ENCODE data around the gene MRPL28. TPM values are rescaled to one million over a fixed set of nuclear protein-coding genes. Genes with fewer than 3 reads are reported as not detected.
"Not testable (repeated sequence)": the region's sequence is repeated elsewhere in the genome, so short reads cannot be mapped to it uniquely, and the experiment has no call there.

The MRPL28 gene
- total RNA-seq, 4 donors from 2014 or later = 47.7 to 93.5 (median 55.8) TPM

GRCh38 chr16:337975-338575 lies 32.3 kb downstream of the MRPL28 start:
- Histone ChIP-seq H3K36me3 (peaks cover 0 to 17% of the 10 kb centered on the region in 2 donors), H3K9me3 (no peaks in the 10 kb centered on the region), H3K27me3 (no peaks in the 10 kb centered on the region), H3K27ac (no peak overlapping the region), H3K4me3 (no peak overlapping the region), H3K4me1 (peaks cover 0 to 32% (median 4%) of the 10 kb centered on the region in 3 donors)
- TF ChIP-seq CTCF (IDR thresholded peaks at IDR 0.05) = no peak
- no peak for TF ChIP-seq POLR2A (IDR thresholded peaks at IDR 0.05)
- TF ChIP-seq EP300 (IDR thresholded peaks at IDR 0.05) = no peak
- no peak for TF ChIP-seq POLR2AphosphoS5 (IDR thresholded peaks at IDR 0.05)
- WGBS, 2 donors (ENCODE audit: low coverage in 1 of 2) = 84 to 93% methylated on average over 3 to 12 of the region's 21 CpGs
- ATAC-seq = no peak

DNA sequence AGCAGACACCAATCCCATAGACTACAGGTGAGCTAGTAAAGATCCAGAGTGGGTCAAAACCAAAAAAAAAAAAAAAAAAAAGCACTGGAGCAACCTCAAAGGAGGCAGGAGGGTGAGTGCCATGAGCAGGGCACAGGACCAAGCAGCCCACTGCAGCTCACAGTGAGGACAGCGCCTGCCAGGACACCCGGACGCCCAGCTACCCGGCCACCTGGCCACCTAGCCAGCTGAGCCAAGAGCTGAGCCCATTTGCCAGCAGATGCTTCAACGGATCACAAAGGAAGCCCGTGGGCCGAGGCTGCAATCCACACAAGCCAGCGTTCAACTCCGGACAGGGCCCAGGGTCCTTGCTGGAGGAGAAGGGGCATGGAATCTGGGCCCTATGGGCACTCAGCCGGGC lies 32.9 kb downstream of the MRPL28 start:
- H3K36me3 ChIP-seq = peaks cover 0 to 10% of the 10 kb centered on the region in 2 donors
- H3K4me1 ChIP-seq = peaks cover 0 to 32% (median 4%) of the 10 kb centered on the region in 3 donors
- H3K4me3 ChIP-seq = no peak overlapping the region
- H3K27ac ChIP-seq = no peak overlapping the region
- 76% methylated on average over 5 of the region's 10 CpGs; no CpG with 5 or more reads in 1 of the 2 donors for WGBS, 2 donors (ENCODE audit: low coverage in 1 of 2)
- no peak for TF ChIP-seq EP300 (IDR thresholded peaks at IDR 0.05)
- no peaks in the 10 kb centered on the region for H3K27me3 ChIP-seq
- no peaks in the 10 kb centered on the region for H3K9me3 ChIP-seq
- ATAC-seq = no peak

DNA sequence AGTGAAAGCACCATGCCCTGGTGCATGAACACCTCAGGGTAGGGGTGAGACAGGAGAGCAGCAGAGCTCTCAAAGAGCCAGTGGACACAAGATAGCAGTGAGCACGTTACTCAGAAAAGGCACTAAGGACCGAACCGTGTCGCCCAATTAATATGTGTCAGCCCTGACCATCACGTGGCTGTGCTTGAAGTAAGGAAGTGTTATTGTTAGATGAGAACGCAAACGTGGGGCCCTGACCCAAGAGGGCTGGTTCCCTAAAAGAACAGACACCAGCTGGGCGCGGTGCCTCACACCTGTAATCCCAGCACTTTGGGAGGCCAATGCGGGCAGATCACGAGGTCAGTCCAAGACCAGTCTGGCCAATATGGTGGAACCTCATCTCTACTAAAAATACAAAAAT lies 34.1 kb downstream of the MRPL28 start:
- peaks cover 0 to 37% (median 4%) of the 10 kb centered on the region in 3 donors for H3K4me1 ChIP-seq

GRCh38 chr16:334861-335632 lies 35.3 kb downstream of the MRPL28 start:
- H3K36me3 ChIP-seq, H3K27ac ChIP-seq, H3K4me3 ChIP-seq, ATAC-seq, H3K27me3 ChIP-seq, H3K9me3 ChIP-seq: not testable (repeated sequence)
- 84 to 86% methylated on average over 4 to 5 of the region's 11 CpGs for WGBS, 2 donors (ENCODE audit: low coverage in 1 of 2)
- H3K4me1 ChIP-seq = peaks cover 0 to 49% (median 8%) of the 10 kb centered on the region in 3 donors

More for the DNA sequence above, 34.1 kb downstream of the MRPL28 start:
- no peaks in the 10 kb centered on the region for H3K9me3 ChIP-seq
- WGBS, 2 donors (ENCODE audit: low coverage in 1 of 2) = 81 to 94% methylated on average over 5 to 9 of the region's 11 CpGs
- TF ChIP-seq CTCF (IDR thresholded peaks at IDR 0.05) = no peak
- no peak for TF ChIP-seq POLR2A (IDR thresholded peaks at IDR 0.05)
- TF ChIP-seq EP300 (IDR thresholded peaks at IDR 0.05) = no peak
- no peak for TF ChIP-seq POLR2AphosphoS5 (IDR thresholded peaks at IDR 0.05)
- no peak overlapping the region for H3K27ac ChIP-seq
- no peaks in the 10 kb centered on the region for H3K27me3 ChIP-seq
- H3K36me3 ChIP-seq = peaks cover 0 to 4% of the 10 kb centered on the region in 2 donors
- no peak for ATAC-seq
- H3K4me3 ChIP-seq = no peak overlapping the region

GRCh38 chr16:334164-334832 lies 36.0 kb downstream of the MRPL28 start:
- not testable (repeated sequence) for ATAC-seq, H3K27me3 ChIP-seq, H3K4me3 ChIP-seq, H3K27ac ChIP-seq, H3K36me3 ChIP-seq, H3K9me3 ChIP-seq
- peaks cover 0 to 45% (median 4%) of the 10 kb centered on the region in 3 donors for H3K4me1 ChIP-seq
- WGBS, 2 donors (ENCODE audit: low coverage in 1 of 2) = 80 to 96% methylated on average over 1 to 3 of the region's 5 CpGs

DNA sequence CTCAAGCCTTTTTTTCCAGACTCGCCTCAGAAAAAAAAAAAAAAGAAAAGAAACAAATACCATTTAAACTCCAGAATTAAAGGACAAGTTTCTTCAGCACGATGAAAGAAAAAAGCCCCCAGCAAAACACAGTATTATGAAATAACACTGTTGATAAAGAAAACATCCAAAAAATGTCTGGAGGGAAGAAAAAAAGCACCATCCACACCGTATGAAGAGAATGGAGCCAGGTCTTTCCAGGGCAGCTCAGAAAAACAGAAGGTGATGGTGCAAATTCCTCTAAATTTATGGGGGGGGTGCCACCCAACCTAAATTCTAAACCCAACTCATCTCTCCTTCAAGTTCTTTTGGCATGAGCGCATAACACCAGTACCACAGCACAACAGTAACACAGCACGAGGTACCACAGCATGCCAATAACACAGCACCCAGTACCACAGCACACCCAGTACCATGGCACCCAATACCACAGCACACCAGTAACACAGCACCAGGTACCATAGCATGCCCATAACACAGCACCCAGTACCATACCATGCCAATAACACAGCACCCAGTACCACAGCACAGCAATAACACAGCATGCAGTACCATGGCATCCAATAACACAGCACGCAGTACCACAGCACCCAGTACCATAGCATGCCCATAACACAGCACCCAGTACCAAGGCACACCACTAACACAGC lies 36.8 kb downstream of the MRPL28 start:
- Histone ChIP-seq H3K36me3 (peaks cover 0 to 7% of the 10 kb centered on the region in 2 donors), H3K9me3 (no peaks in the 10 kb centered on the region), H3K27me3 (no peaks in the 10 kb centered on the region), H3K27ac (no peak overlapping the region), H3K4me1 (peaks cover 0 to 48% (median 4%) of the 10 kb centered on the region in 3 donors), H3K4me3 (no peak overlapping the region)
- no peak for ATAC-seq
- TF ChIP-seq POLR2AphosphoS5 (IDR thresholded peaks at IDR 0.05) (no peak), EP300 (IDR thresholded peaks at IDR 0.05) (no peak)
- WGBS, 2 donors (ENCODE audit: low coverage in 1 of 2) = 40% methylated on average over 3 of the region's 6 CpGs; no CpG with 5 or more reads in 1 of the 2 donors

- H3K4me3 ChIP-seq, H3K27ac ChIP-seq, ATAC-seq, H3K36me3 ChIP-seq, H3K9me3 ChIP-seq, H3K27me3 ChIP-seq: not testable (repeated sequence)
- 45 to 61% methylated on average over 4 to 6 of the region's 6 CpGs for WGBS, 2 donors (ENCODE audit: low coverage in 1 of 2)
- H3K4me1 ChIP-seq = peaks cover 0 to 57% (median 12%) of the 10 kb centered on the region in 3 donors
Measured at GRCh38 chr16:331181-331814, 39.0 kb downstream of the MRPL28 start.

Measured in gastroesophageal sphincter (tissue), 4 donors.